Activated CD8-positive, alpha-beta memory T cell treated with anti-CD3 and anti-CD28 coated beads for 48 hours (primary cell): ENCODE data around the gene LILRB5.
"Not testable (repeated sequence)": the region's sequence is repeated elsewhere in the genome, so short reads cannot be mapped to it uniquely, and the experiment has no call there.

Experiments used
- DNase-seq, 3 experiments: peaks; one replicate each; pipeline ENCODE4 v3.0.0-alpha.2; 2020; ENCODE audit warnings: low read depth in 2 of 3, low spot score in 2 of 3

The LILRB5 gene

DNA sequence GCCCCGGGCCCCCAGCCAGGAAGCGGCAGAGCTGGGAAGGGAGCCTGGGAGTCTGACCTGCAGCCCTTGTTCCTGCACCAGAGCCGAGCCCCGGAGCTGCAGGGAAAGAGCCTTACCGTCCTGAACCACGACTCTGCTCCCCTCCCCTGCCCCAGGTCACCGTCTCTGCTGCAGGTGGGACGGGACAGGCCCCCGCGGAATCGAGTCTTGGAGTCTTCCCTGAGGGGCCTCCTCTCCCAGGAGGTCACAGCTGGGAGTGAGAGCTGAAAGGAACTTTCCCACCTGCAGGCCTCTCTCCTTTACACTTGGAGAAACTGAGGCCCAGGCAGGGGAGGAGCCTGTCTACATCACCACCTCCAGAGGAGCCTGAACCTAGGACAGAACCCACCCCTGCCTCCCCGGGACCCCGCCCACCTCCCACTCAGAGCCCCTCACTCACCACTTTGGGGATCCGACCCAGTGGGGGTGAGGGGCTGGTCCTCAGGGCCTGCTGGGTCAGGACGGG is 20.1 kb upstream of the LILRB5 start:
- DNase-seq: not testable (repeated sequence)

GRCh38 chr19:54275951-54276350 is 18.9 kb upstream of the LILRB5 start:
- DNase-seq: no peak

- DNase-seq: not testable (repeated sequence)
These were observed 17.4 kb upstream of the LILRB5 start for GRCh38 chr19:54274516-54274915.

DNA sequence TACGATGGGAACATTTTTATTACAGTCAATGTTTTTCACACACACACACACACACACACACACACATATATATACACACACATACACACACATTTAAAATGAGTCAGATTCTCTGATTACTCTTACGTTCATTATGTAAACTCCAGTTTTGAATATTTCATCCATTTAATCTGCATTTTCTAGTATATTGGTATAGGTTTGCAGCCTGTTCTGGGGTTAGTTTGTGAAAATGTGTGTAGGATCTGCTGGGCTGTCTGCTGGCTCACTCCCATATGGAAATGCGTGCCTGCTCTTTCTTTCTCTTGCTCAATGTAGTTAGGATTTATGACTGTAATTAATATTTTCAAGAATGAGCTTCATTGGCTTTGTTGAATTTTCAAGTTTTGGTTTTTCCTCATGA is 16.7 kb upstream of the LILRB5 start:
- no peak for DNase-seq

- not testable (repeated sequence) for DNase-seq
These were observed 15.1 kb upstream of the LILRB5 start for GRCh38 chr19:54272181-54272580.

DNA sequence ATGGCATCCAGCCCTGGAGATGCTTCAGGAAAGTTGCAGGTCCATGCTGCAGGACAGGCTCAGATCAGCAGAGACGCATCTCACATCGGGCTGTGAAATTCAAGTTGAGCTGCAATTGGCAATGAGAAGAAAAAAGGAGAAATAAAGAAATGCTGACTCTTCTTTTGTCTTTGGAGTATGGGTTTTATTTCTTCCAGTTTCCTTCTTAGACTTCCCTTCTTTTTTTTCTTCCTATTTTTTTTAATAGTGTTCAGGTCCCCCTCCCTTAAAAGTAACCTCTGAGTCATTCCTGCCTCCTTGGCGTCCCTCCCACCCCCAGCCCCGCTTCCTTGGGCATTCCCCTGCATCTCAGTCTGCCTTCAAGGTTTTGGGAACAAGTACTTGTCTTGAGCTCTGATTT is 14.5 kb upstream of the LILRB5 start:
- DNase-seq: not testable (repeated sequence)

DNA sequence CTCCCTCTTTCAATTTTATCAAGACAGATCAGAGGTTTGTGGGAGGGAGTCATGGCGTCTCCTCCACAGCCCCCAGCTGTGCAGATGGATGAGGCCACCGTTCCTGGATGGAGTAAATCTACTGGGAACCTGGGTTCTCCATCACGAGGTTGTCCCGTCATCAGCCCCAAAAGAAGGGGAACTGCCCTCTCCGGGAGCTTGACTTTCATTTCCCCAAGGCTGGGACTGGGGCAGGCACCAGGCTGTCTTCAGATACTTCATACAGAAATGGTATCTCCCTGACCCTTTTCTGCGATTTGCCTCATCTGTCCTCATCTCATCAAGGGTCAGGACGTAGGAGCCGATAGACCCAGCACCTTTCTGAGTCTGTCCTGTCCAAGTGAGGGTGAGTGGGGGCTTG is 14.0 kb upstream of the LILRB5 start:
- DNase-seq: no peak

- DNase-seq: no peak
These were observed 11.9 kb upstream of the LILRB5 start for GRCh38 chr19:54268936-54269335.

- DNase-seq: peak; percentile 18 to 69 (median 45)
These were observed 9.1 kb upstream of the LILRB5 start for GRCh38 chr19:54266133-54266532.

GRCh38 chr19:54262470-54262869 is 5.4 kb upstream of the LILRB5 start:
- no peak for DNase-seq

GRCh38 chr19:54262066-54262465 is 5.0 kb upstream of the LILRB5 start:
- DNase-seq: no peak

- no peak for DNase-seq
These were observed 590 bp downstream of the LILRB5 start for GRCh38 chr19:54256250-54257115.

DNA sequence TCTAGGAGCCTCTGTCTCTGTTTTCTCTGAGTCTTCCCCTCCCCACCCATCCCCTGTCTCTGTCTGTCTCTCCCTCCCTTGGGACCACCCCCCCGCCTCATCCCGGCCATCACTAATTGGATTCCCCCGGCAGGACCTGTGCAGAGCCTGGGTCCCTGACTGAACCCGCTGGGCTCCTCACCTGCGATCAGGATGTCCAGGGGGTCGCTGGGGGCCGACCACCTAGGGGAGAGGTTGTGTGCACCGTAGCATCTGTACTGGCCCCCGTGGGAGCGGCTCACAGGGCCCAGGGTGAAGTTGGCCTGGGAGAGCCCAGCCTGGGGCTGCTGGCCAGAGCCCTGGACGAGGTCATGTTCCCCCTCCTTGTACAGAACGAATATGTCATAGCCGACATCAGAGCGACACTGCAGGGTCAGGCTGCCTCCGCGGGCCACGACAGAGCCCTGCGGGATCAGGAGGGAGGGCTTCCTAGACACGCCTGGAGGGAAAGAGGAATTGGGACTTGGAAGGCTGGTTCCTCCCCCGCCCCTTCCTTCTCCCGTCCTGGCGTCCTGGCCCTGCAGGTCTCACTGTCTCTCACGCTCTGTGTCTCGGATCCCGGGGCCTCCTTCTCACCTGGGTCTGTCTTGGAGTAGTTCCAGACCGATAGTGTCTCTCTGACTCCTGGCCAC is 1.8 kb downstream of the LILRB5 start:
- DNase-seq: no peak

DNA sequence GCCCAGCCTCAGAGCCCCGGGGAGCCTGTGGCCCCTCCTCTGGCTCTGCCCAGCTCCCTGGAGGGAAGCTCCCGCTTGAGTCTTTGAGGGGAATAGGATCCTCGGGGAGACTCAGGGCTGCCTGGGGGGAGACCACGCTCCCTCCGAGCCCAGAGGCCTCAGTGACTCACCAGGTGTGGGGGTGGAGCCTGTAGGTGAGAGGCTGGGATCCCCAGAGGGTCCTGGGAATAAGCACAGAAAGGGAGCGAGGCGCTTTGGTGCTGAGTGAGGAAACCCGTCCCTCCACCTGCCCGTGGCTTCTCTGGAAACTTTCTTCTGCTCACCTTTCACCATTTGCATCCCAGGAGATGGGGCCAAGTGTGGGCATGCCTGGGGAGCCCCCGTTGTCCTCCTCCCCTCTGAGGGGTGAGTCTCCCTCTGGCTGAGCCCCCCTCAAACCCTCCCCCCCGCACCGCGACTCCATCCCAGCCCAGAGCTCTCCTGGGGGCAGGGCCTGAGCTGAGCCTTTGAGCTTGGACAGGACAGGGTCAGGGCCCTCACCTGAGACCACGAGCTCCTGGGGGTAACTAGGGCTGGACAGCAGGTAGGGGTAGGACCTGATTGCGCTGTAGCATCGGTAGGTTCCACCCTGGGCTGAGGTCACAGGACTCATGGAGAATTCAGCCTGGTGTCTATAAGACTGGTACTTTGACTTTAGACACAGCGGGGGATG is 2.7 kb downstream of the LILRB5 start:
- DNase-seq: no peak

DNA sequence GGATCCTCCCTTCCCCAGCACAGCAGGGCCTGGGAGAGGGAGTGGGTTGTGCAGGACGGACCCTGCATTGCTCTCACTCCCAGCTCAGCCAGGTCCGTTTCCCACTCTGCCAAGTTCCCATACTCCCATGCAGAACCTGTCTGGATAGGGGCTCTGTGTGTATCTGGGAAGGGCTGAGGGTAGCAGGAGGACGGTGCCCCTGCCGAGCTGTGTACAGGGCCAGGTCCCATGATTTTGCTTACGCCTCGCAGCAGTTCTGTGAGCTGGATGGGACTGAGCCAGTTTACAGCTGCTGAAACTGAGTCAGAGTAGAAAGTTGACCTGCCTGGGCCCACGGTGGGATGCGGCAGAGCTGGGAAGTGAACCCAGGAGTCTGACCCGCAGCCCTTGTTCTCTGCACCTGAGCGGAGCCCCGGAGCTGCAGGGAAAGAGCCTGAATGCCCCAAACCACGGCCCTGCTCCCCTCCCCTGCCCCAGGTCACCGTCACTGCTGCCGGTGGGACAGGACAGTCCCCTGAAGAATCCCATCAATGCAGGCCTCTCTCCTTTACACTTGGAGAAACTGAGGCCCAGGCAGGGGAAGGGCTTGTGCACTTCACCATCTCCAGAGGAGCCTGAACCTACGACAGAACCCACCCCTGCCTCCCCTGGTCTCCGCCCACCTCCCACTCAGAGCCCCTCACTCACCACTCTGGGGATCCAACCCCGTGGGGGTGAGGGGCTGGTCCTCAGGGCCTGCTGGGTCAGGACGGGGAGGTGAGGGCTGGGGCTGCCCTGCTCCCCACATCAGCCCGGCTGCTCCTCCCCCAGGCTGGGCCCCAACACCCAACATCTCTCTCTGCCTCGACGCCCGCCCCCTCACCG is 3.5 kb downstream of the LILRB5 start:
- DNase-seq: no peak

GRCh38 chr19:54252845-54253244 is 4.2 kb downstream of the LILRB5 start:
- DNase-seq: no peak

DNA sequence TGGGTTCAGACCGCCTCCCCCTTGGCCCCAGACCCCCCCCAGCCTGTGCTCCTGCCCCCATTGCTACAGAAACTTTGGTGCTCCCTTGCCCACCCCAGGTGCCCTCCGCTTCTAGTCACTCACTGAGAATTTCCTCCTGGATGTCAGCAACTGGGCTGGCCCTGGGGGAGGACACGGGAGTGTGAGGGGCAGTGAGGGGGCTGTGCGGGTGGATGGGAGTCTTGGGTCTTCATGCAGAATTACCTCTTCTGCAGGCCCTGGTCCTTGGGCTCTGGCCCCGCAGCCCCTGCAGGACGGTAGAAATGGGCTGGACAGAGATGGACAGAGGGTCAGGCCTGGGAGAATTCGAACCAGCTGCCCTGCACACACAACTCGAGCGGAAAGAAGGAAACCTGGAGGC is 4.8 kb downstream of the LILRB5 start:
- no peak for DNase-seq

DNA sequence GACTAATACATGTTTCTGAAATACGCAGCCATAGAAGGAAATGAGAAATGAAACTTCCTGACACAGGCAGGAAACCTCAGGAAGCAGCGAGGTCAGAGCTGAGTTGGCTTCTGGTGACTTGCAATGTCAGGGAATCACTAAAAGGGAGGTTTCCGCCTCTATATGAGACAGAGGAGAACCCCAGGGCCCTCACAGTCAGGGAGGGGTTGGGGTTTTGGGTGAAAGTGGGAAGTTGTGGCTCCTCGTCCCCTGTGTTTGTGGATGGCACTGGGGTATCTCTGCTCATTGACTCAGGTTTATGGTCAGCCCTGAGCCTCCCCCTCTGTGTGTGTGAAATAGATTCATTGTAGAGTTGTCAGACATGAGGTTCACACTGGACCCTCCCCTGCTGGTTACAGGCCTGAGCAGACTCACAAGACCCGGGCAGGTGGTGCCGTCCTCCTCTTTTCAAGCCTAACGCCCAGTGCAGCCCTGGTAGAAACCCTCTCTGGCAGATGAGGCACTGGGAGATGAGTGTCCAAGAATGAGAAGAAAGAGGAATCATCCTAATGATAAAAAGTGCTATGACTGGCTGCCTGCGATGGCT is 9.0 kb downstream of the LILRB5 start:
- DNase-seq: peak in 1 of 3 experiments; percentile 29

GRCh38 chr19:54247106-54247930 is 9.8 kb downstream of the LILRB5 start:
- DNase-seq: no peak
